ENCODE data around the gene SYT15. TPM values are rescaled to one million over a fixed set of nuclear protein-coding genes. Genes with fewer than 3 reads are reported as not detected.

The SYT15 gene
- total RNA-seq, 4 donors from 2014 or later, result 4.2 to 11.0 (median 6.9) TPM

DNA sequence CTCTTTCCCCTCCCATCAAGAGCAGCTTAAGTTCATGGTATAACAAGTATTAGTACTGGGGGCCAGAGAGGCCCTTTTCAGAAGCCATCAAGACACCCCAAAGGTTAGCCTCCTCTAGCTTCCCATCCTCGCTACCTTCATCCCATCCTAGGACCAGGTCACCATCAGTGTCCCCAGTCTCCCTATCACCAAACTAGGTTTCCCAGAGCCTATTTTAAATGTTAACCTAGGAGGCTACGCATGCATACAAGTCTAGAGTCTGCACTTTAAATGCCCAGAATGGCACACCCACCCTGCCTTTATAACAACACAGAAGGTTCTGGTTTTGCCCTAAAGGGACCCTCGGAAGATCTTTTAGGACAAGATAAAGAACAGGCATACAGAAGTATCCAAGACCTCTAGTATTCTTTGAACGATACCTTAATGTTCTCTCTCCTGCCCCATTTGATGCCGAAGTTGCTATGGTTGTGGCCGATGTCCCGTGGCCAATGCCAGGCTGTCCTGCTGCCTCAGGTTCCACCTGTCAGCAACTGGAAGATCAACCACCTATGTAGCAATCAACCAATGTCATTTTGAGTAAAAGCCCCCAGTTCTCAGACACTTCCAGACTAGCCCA lies 24.7 kb upstream of the SYT15 start:
- Histone ChIP-seq H3K27ac (no peak overlapping the region), H3K4me1 (peaks cover 0 to 16% (median 8%) of the 10 kb centered on the region in 4 donors), H3K9me3 (no peaks in the 10 kb centered on the region), H3K36me3 (no peaks in the 10 kb centered on the region), H3K4me3 (no peak overlapping the region), H3K27me3 (peaks cover 0 to 61% of the 10 kb centered on the region in 2 donors)
- TF ChIP-seq, protein P1, sequence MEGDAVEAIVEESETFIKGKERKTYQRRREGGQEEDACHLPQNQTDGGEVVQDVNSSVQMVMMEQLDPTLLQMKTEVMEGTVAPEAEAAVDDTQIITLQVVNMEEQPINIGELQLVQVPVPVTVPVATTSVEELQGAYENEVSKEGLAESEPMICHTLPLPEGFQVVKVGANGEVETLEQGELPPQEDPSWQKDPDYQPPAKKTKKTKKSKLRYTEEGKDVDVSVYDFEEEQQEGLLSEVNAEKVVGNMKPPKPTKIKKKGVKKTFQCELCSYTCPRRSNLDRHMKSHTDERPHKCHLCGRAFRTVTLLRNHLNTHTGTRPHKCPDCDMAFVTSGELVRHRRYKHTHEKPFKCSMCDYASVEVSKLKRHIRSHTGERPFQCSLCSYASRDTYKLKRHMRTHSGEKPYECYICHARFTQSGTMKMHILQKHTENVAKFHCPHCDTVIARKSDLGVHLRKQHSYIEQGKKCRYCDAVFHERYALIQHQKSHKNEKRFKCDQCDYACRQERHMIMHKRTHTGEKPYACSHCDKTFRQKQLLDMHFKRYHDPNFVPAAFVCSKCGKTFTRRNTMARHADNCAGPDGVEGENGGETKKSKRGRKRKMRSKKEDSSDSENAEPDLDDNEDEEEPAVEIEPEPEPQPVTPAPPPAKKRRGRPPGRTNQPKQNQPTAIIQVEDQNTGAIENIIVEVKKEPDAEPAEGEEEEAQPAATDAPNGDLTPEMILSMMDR (IDR thresholded peaks at IDR 0.05), result no peak
- no peak for TF ChIP-seq EP300 (IDR thresholded peaks at IDR 0.05)
- DNase-seq (ENCODE audit: low spot score in 2 of 2), result peak in 1 of 2 donors; percentile 4
- 87 to 88% methylated on average over 7 of the region's 7 CpGs for WGBS, 2 donors

- DNase-seq (ENCODE audit: low spot score in 2 of 2), result peak in 1 of 2 donors; percentile 11
- TF ChIP-seq POLR2A (IDR thresholded peaks at IDR 0.05), result no peak
- no peak for TF ChIP-seq EP300 (IDR thresholded peaks at IDR 0.05)
- TF ChIP-seq, protein P1 (IDR thresholded peaks at IDR 0.05), result no peak
- Histone ChIP-seq H3K27me3 (peaks cover 0 to 63% of the 10 kb centered on the region in 2 donors), H3K36me3 (no peaks in the 10 kb centered on the region), H3K4me3 (peak overlapping the region in 1 of 4 donors; percentile 34), H3K27ac (no peak overlapping the region), H3K4me1 (peaks cover 0 to 16% (median 8%) of the 10 kb centered on the region in 4 donors), H3K9me3 (no peaks in the 10 kb centered on the region)
- WGBS, 2 donors, result 67 to 78% methylated on average over 4 of the region's 4 CpGs
Observed at GRCh38 chr10:46555366-46555712, 23.6 kb upstream of the SYT15 start.

GRCh38 chr10:46555713-46556514 lies 23.0 kb upstream of the SYT15 start:
- TF ChIP-seq, protein P1 (IDR thresholded peaks at IDR 0.05), result no peak
- TF ChIP-seq POLR2A (IDR thresholded peaks at IDR 0.05), result no peak
- no peaks in the 10 kb centered on the region for H3K36me3 ChIP-seq
- peak; percentile 4 to 10 for DNase-seq (ENCODE audit: low spot score in 2 of 2)
- peaks cover 0 to 16% (median 8%) of the 10 kb centered on the region in 4 donors for H3K4me1 ChIP-seq
- peak overlapping the region in 1 of 4 donors; percentile 45 for H3K27ac ChIP-seq
- 25 to 26% methylated on average over 44 to 47 of the region's 47 CpGs for WGBS, 2 donors
- peak overlapping the region; percentile 24 to 50 (median 34) for H3K4me3 ChIP-seq
- H3K9me3 ChIP-seq, result no peaks in the 10 kb centered on the region
- peaks cover 0 to 67% of the 10 kb centered on the region in 2 donors for H3K27me3 ChIP-seq

DNA sequence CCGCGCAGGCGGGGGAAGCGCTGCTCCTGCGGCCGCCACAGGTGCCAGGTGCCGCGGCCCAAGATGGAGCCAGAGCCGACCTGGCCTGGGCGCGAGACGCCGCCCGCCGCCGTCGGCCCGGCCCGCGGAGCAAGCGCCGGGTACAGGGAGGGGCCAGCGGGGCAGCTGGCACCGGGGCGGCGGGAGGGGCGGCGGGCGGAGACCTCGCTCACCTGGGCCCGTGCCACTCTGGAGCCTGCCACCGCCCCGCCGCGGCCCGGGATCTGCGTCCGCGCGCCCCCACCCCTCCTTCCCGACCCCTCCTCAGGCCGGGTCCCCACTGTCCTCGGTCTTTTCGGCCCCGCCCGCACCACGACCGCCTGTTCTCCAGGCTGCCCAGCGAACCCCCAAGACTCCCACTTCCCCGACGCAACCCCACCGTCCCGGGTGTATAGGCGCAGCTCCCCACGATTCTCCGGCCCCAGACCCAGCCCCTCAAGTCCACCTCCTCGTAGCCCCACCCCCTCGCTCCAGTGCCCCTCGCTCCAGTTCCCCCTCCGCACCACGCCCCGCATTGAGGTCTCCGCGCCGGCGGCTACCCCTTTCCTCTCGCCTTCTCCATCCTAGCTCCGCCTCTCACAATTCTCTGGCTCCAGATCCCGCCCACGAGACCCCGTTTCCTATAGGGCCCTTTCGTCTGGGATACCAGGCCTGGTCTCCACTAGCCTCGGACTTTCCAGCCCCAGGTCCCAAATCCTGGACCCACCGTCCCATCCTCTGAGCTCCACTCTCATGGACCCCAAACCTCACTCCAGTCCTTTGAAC lies 22.2 kb upstream of the SYT15 start, which contains the start of gene GPRIN2:
Gene GPRIN2, minus strand, starts transcription at position 144 of the 804 bp plus-strand sequence. CDS start 5,922 bp downstream, outside the sequence.
- Histone ChIP-seq H3K27me3 (peaks cover 0 to 69% of the 10 kb centered on the region in 2 donors), H3K4me1 (peaks cover 0 to 16% (median 8%) of the 10 kb centered on the region in 4 donors), H3K4me3 (peak within 1 kb of the TSS; percentile 24 to 50 (median 34)), H3K36me3 (no peaks in the 10 kb centered on the region), H3K27ac (peak within 1 kb of the TSS in 1 of 4 donors; percentile 45), H3K9me3 (no peaks in the 10 kb centered on the region)
- WGBS, 2 donors, result 6 to 7% methylated on average over 51 to 65 of the region's 74 CpGs
- TF ChIP-seq, protein P1 (IDR thresholded peaks at IDR 0.05), result no peak
- no peak for TF ChIP-seq POLR2A (IDR thresholded peaks at IDR 0.05)
- no peak for TF ChIP-seq EP300 (IDR thresholded peaks at IDR 0.05)
- peak; percentile 4 to 12 for DNase-seq (ENCODE audit: low spot score in 2 of 2)

Measured in tibial nerve (tissue), 4 donors.